NCI-H187 (cell line): Measurements from ENCODE around the gene CCDC192.

Experiments used
- DNase-seq, 2 experiments: peaks; one replicate each; lab custom pipeline; 2025; lab: John Stamatoyannopoulos, UW

Gene CCDC192

GRCh38 chr5:127957701-127958239, 254.6 kb downstream of the CCDC192 start:
- no peak for DNase-seq

GRCh38 chr5:127958421-127959011, 255.3 kb downstream of the CCDC192 start:
- no peak for DNase-seq

- DNase-seq, result no peak
Measured at GRCh38 chr5:127959152-127959764, 256.1 kb downstream of the CCDC192 start.

GRCh38 chr5:127960270-127960691, 257.1 kb downstream of the CCDC192 start:
- DNase-seq, result no peak

GRCh38 chr5:127961006-127961762, 258.0 kb downstream of the CCDC192 start:
- no peak for DNase-seq

GRCh38 chr5:127961763-127962145, 258.6 kb downstream of the CCDC192 start:
- DNase-seq, result no peak

GRCh38 chr5:127962491-127962890, 259.3 kb downstream of the CCDC192 start:
- no peak for DNase-seq

GRCh38 chr5:127963233-127963632, 260.0 kb downstream of the CCDC192 start:
- no peak for DNase-seq

GRCh38 chr5:127963931-127964330, 260.7 kb downstream of the CCDC192 start:
- no peak for DNase-seq

GRCh38 chr5:127967323-127967982, 264.3 kb downstream of the CCDC192 start:
- DNase-seq, result no peak

GRCh38 chr5:127967983-127968592, 264.9 kb downstream of the CCDC192 start:
- no peak for DNase-seq

GRCh38 chr5:127969002-127969401, 265.8 kb downstream of the CCDC192 start:
- no peak for DNase-seq

GRCh38 chr5:127969651-127970050, 266.5 kb downstream of the CCDC192 start:
- DNase-seq, result no peak

- DNase-seq, result no peak
Measured at GRCh38 chr5:127970081-127970480, 266.9 kb downstream of the CCDC192 start.

- DNase-seq, result no peak
Measured at GRCh38 chr5:127970854-127971425, 267.7 kb downstream of the CCDC192 start.

GRCh38 chr5:127975961-127976360, 272.8 kb downstream of the CCDC192 start:
- no peak for DNase-seq

- no peak for DNase-seq
Measured at GRCh38 chr5:127976525-127976924, 273.3 kb downstream of the CCDC192 start.

GRCh38 chr5:127976991-127977717, 274.0 kb downstream of the CCDC192 start:
- DNase-seq, result no peak

- DNase-seq, result no peak
Measured at GRCh38 chr5:127978738-127979300, 275.6 kb downstream of the CCDC192 start.

GRCh38 chr5:127979475-127979874, 276.3 kb downstream of the CCDC192 start:
- DNase-seq, result no peak

- no peak for DNase-seq
Measured at GRCh38 chr5:127980843-127981242, 277.7 kb downstream of the CCDC192 start.
